Esophagus muscularis mucosa (tissue), 3 donors: ENCODE results near the gene AFAP1L1.

Experiments used
- EP300 ChIP-seq: sonication (generic); formaldehyde crosslinking; IDR thresholded peaks from one replicate; pipeline ENCODE4 v1.6.1; 2017; ENCODE audit warnings: antibody characterized with exemption
- TF ChIP-seq, protein P1 (sequence below), 3 experiments: fragments of 200-600 bp in 2 of 3; fragments of 450-650 bp in 1 of 3; sonication (generic) in 2 of 3; IDR thresholded peaks; one replicate each; pipeline ENCODE4 v1.5.1; 2017 to 2019; ENCODE audit warnings: antibody characterized with exemption in 3 of 3, mild to moderate bottlenecking in 2 of 3, moderate library complexity in 1 of 3

DNA sequence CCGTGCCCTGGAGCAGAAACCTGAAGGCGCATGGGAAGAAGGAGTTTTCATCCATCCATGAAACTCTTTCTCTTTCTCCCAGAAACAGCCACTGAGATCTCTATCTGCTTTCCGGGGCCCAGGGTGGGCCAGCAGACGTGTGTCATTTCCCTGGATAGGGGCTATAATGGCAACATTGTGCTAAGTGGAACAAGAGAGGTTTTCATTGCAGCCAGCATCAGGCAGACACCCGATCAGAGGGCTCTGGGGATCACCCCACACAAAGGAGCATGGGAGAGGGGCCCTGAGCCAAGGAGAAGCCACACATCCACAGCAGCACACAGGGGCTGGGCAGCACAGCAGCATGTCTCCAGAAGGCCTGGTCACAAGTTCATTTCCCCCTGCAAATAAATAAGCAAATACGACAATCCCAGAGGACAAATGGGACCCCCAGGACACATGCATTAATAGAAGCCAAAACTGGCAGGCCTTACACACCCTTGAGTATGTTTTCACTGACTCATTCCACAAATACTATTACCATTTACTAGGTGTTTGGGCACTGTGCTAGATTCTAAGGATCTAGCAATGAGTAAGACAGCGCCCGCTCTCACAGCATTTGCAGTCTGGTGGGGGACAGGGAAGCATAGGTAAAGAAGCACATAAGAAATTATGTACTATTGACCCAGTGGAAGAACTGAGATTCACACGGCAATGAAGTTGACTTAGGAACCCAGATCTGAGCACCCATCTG lies 4.3 kb upstream of the AFAP1L1 start:
- TF ChIP-seq, protein P1, sequence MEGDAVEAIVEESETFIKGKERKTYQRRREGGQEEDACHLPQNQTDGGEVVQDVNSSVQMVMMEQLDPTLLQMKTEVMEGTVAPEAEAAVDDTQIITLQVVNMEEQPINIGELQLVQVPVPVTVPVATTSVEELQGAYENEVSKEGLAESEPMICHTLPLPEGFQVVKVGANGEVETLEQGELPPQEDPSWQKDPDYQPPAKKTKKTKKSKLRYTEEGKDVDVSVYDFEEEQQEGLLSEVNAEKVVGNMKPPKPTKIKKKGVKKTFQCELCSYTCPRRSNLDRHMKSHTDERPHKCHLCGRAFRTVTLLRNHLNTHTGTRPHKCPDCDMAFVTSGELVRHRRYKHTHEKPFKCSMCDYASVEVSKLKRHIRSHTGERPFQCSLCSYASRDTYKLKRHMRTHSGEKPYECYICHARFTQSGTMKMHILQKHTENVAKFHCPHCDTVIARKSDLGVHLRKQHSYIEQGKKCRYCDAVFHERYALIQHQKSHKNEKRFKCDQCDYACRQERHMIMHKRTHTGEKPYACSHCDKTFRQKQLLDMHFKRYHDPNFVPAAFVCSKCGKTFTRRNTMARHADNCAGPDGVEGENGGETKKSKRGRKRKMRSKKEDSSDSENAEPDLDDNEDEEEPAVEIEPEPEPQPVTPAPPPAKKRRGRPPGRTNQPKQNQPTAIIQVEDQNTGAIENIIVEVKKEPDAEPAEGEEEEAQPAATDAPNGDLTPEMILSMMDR (IDR thresholded peaks at IDR 0.05), result no peak
- TF ChIP-seq EP300, result no peak
